ENCODE results near the gene MVP.

Gene MVP

GRCh38 chr16:29858149-29858849 is 38.0 kb downstream of the MVP start:
- no peak for ATAC-seq
- TF ChIP-seq ZNF8 (CRISPR knock-in tag; IDR thresholded peaks at IDR 0.05) (no peak), ZNF70 (CRISPR knock-in tag; IDR thresholded peaks at IDR 0.05) (no peak), TSHZ2 (CRISPR knock-in tag; IDR thresholded peaks at IDR 0.05) (no peak), ZNF565 (CRISPR knock-in tag; conservative IDR thresholded peaks at IDR 0.05; ENCODE audit: low read depth) (no peak), GLIS3 (CRISPR knock-in tag; IDR thresholded peaks at IDR 0.05) (no peak), POU6F1 (CRISPR knock-in tag; IDR thresholded peaks at IDR 0.05; ENCODE audit: borderline replicate concordance, low read depth) (no peak), SNAI2 (CRISPR knock-in tag; IDR thresholded peaks at IDR 0.05) (no peak), CSDC2 (CRISPR knock-in tag; IDR thresholded peaks at IDR 0.05) (no peak), TCF4 (CRISPR knock-in tag; IDR thresholded peaks at IDR 0.05; ENCODE audit: borderline replicate concordance) (no peak)

GRCh38 chr16:29858974-29859373 is 38.7 kb downstream of the MVP start:
- TF ChIP-seq PATZ1 (CRISPR knock-in tag; IDR thresholded peaks at IDR 0.05; ENCODE audit: borderline replicate concordance) = no peak
- no peak for TF ChIP-seq ZNF565 (CRISPR knock-in tag; conservative IDR thresholded peaks at IDR 0.05; ENCODE audit: low read depth)
- TF ChIP-seq ZFP30 (CRISPR knock-in tag; IDR thresholded peaks at IDR 0.05) = no peak
- no peak for TF ChIP-seq ZFP3 (CRISPR knock-in tag; IDR thresholded peaks at IDR 0.05)
- TF ChIP-seq ARNTL (CRISPR knock-in tag; IDR thresholded peaks at IDR 0.05; ENCODE audit: borderline replicate concordance, low read depth) = no peak

GRCh38 chr16:29860218-29860617 is 40.0 kb downstream of the MVP start:
- no peak for ATAC-seq
- TF ChIP-seq TCF4 (CRISPR knock-in tag; IDR thresholded peaks at IDR 0.05; ENCODE audit: borderline replicate concordance) = no peak
- no peak for TF ChIP-seq SNAI2 (CRISPR knock-in tag; IDR thresholded peaks at IDR 0.05)
- TF ChIP-seq CREB5 (CRISPR knock-in tag; IDR thresholded peaks at IDR 0.05; ENCODE audit: low read depth) = no peak
- TF ChIP-seq ZFP30 (CRISPR knock-in tag; IDR thresholded peaks at IDR 0.05) = no peak
- no peak for TF ChIP-seq RARB (CRISPR knock-in tag; IDR thresholded peaks at IDR 0.05)
- TF ChIP-seq ZC3H10 (CRISPR knock-in tag; IDR thresholded peaks at IDR 0.05) = no peak
- no peak for TF ChIP-seq ZNF8 (CRISPR knock-in tag; IDR thresholded peaks at IDR 0.05)
- no peak for TF ChIP-seq ARNTL (CRISPR knock-in tag; IDR thresholded peaks at IDR 0.05; ENCODE audit: borderline replicate concordance, low read depth)

More at GRCh38 chr16:29858974-29859373, 38.7 kb downstream of the MVP start:
- ATAC-seq = no peak

GRCh38 chr16:29862383-29862883 is 42.2 kb downstream of the MVP start:
- ATAC-seq = peak; percentile 48
- TF ChIP-seq ZNF8 (CRISPR knock-in tag; IDR thresholded peaks at IDR 0.05) = no peak
- no peak for TF ChIP-seq PPARA (CRISPR knock-in tag; IDR thresholded peaks at IDR 0.05; ENCODE audit: borderline replicate concordance)

Measured in SK-N-SH treated with all-trans-retinoic acid at 6 μM for 48 hours (cell line).